Upper lobe of left lung (tissue), 4 donors: ENCODE data around the gene MLIP.

ENCODE experiments used
- EP300 ChIP-seq, 4 donors: sonication (generic); formaldehyde crosslinking; IDR thresholded peaks; one replicate each; pipeline ENCODE4 v1.5.1; 2017; ENCODE audit warnings: antibody characterized with exemption in 4 of 4, control low read depth in 2 of 4
- TF ChIP-seq, protein P1 (sequence below), 6 experiments: fragments of 450-650 bp in 4 of 6; fragments of 200-600 bp in 2 of 6; sonication (generic) in 2 of 6; IDR thresholded peaks; one replicate each; pipeline ENCODE4 v1.5.1; 2016 to 2019; ENCODE audit warnings: antibody characterized with exemption in 6 of 6

DNA sequence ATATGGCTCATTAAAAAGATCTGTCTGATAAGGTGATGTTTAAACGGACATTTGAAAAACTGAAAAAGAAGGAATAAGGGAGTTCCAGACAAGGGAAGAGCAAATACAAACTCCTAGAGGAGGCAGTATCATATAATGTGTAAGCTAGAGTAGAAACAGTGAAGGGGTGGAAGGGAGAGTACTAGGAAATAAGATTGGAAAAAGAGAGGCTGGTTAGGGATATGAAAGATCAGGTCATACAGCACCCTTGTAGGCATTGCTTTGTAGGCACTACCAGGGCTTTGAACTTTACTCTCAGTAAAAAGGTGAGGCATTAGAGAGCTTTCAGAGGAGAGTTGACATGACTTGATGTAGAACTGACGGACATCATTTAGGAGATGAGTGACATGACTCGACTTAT, 85.7 kb downstream of the MLIP start:
- TF ChIP-seq, protein P1, sequence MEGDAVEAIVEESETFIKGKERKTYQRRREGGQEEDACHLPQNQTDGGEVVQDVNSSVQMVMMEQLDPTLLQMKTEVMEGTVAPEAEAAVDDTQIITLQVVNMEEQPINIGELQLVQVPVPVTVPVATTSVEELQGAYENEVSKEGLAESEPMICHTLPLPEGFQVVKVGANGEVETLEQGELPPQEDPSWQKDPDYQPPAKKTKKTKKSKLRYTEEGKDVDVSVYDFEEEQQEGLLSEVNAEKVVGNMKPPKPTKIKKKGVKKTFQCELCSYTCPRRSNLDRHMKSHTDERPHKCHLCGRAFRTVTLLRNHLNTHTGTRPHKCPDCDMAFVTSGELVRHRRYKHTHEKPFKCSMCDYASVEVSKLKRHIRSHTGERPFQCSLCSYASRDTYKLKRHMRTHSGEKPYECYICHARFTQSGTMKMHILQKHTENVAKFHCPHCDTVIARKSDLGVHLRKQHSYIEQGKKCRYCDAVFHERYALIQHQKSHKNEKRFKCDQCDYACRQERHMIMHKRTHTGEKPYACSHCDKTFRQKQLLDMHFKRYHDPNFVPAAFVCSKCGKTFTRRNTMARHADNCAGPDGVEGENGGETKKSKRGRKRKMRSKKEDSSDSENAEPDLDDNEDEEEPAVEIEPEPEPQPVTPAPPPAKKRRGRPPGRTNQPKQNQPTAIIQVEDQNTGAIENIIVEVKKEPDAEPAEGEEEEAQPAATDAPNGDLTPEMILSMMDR (IDR thresholded peaks at IDR 0.05): no peak
- no peak for TF ChIP-seq EP300 (IDR thresholded peaks at IDR 0.05)
